Stimulated activated CD4-positive, alpha-beta T cell treated with anti-CD3 and anti-CD28 coated beads, Interleukin-15, amount 100 ng/mL, for 1 hour (primary cell): Measurements from ENCODE around the gene REL.
"Not testable (repeated sequence)": the region's sequence is repeated elsewhere in the genome, so short reads cannot be mapped to it uniquely, and the experiment has no call there.

Experiments
- DNase-seq, 2 donors: peaks; one replicate each; pipeline ENCODE4 v3.0.0-alpha.2; 2020; ENCODE audit warnings: low read depth in 1 of 2, low spot score in 1 of 2

Gene REL

GRCh38 chr2:60925994-60926740, 44.8 kb downstream of the REL start:
- DNase-seq, result no peak

DNA sequence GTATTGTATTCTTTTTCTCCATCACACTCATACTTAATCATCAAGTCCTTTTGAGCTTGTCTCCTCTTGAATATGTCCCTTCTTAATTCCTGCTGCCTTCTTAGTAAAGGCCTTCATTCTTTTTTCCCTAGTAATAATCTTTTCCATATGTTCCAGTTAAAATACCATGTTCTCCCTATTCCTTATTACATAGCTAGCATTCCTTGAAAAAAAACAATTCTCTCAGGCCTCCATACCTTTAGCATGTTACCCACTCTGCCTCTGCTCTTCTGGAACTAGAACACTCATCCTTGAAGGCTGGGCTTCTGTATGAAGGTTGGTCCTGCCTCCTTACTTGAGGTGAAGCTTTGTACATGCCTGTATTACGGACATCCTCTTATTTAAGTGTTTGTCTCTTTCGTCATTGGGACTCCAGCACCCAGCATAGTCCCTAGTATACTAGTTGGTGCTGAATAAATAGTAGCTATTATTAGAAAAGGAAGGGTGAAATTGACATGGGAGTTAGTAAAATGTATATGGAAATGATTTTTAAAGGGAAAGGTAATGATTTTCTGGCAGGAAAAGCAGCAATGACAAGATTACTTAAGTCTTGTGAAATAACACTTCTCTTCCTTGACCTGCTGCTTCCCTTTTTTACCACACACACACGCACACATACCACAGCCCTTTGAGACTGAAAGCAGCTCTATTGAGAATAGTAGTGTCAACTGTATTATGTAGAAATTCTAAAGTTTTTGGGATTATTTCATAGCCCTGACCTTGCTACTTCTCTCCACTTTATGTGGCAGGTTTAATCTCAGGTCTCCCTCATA, 45.6 kb downstream of the REL start:
- no peak for DNase-seq

GRCh38 chr2:60932061-60932460, 50.7 kb downstream of the REL start:
- DNase-seq, result not testable (repeated sequence)

- no peak for DNase-seq
These were observed 51.6 kb downstream of the REL start for GRCh38 chr2:60932954-60933353.

- no peak for DNase-seq
These were observed 52.9 kb downstream of the REL start for GRCh38 chr2:60934165-60934722.

DNA sequence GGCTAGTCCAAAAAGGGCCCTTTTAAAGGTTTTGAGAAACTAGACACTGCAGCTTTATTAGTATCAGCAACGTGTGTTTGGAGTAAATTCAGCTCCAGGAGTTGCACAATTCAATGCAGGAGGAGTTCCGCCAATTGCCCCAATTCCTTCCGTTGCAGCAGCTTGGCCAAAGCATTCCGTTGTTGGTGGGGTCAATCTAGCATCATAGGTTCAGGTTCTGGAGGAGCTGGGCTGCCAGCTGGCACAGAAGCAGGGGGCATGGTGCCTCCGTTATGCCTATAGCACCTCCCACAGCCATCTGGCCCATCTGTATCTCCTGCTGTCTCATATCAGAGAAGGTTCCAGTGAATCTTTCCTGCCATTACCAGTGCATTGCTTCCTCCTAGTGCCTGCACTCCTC, 55.4 kb downstream of the REL start:
- DNase-seq, result no peak

- no peak for DNase-seq
These were observed 56.9 kb downstream of the REL start for GRCh38 chr2:60938301-60938700.

DNA sequence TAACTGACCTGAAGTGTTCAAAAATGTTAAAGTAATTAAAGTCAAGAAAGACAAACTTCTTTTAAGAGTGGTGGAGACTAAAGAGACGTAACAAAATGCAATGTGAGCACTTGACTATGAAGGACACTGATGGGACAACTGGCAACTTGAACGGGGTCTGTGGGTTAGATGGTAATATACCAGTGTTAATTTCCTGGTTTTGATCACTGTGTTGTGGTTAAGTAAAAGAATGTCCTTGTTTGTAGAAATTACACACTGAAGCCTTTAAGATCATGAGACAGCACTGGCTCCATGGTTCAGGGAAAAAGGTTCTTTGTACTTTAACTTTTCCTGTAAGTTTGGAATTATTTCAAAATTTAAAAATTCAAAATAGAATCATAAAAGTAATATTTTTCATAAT, 58.2 kb downstream of the REL start:
- DNase-seq, result no peak

- DNase-seq, result no peak
These were observed 64.0 kb downstream of the REL start for GRCh38 chr2:60945341-60945740.

- no peak for DNase-seq
These were observed 65.7 kb downstream of the REL start for GRCh38 chr2:60947056-60947455.

DNA sequence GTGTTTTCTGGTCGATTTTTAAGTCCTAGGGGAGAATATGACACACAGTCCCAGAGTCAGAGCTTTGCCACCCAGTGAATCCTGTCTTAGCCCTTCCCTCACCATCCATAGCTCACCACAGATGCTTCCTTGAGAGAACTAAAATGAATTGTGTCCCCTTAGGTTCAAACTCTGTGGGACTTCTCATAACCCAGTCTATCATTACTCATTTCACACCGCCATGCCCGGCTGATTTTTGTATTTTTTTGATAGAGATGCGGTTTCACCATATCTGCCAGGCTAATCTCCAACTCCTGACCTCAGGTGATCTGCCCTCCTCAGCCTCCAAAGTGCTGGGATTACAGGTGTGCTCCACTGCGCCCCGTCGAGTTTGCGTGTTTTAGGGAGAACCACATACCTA, 66.8 kb downstream of the REL start:
- no peak for DNase-seq

DNA sequence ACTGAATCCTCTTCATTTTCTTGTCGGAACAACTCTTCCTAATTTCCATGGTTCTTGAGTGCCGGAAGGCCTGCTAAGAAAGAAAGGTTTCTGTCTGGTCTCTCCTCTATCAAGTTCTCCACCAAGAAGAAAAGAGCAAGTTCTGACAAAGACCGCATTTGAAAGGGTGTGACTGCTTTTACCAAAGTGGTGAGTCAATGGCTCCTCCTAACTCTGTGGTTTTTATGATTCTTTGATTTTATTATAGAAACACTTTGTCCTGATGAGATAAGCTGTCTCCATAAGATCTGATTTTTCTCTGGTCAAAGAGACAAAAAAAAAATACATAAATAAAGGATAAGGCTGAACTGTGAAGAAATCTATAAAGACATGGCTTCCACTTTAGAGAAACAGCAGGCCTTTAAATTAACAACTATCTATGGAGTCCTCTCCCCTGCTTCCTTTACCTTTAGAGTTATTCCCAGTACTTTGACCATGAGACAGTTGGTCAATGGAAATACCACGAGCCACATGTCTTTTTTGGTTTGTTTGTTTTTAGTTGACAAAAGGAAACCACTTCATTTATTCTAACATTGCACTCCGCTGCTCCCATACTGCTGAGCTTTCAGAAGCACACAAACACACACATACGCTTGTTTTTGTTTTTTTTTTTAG, 67.7 kb downstream of the REL start:
- DNase-seq, result no peak

DNA sequence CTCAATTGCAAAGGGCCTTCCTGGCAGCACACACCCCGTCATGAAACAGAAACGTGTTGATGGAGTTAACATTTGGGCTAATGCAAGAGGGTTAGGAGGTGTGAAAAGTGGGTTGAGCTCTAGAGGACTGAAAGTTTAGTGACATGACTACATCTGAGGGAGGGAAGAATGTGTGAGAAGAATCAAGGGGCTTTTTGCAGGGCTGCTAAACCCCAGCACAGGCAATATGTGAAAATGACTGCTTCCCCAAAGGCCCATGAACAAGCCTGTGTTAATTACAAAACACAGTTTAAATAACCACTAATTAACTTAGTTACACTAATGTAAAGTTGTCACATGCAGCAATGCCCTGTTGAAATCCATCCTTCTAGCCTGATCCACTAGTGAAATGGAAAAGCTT, 72.8 kb downstream of the REL start:
- no peak for DNase-seq

DNA sequence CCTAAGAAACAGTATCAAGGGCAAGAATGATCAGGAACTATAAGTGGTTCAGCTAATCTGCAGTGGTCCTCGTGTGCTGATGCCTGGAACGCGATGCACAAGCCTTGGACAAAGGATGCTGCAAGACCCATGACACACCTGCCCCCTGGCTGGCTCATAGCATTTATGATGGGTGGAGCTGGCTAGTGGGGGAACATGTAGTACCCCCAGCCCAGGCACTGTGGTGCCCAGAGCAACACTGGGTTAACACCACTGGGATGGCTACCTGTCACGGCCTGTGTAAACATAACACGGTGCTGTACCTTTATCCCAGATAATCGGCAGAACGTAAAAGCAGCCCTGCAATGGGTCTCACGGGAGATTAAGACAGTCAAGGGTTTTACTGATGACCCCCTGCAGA, 75.8 kb downstream of the REL start:
- no peak for DNase-seq

GRCh38 chr2:60957643-60958042, 76.3 kb downstream of the REL start:
- DNase-seq, result no peak

DNA sequence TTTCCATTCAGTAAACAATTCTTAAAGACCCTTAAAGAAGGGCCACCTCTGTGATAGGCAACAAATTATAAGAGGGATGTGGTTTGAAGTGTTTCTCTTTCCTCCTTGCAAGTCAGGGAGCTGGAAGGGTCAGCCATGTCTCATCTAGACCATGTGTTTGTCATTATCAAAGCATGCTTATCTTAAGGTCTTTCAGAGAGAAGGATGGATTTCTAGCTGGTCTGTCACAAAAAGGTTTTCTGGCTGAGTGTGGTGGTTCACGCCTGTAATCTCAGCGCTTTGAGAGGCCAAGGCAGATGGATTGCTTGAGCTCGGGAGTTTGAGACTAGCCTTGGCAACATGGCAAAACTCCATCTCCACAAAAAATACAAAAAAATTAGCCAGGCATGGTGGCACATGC, 77.0 kb downstream of the REL start:
- no peak for DNase-seq

- DNase-seq, result no peak
These were observed 77.4 kb downstream of the REL start for GRCh38 chr2:60958800-60959199.

- DNase-seq, result no peak
These were observed 78.1 kb downstream of the REL start for GRCh38 chr2:60959501-60959900.

DNA sequence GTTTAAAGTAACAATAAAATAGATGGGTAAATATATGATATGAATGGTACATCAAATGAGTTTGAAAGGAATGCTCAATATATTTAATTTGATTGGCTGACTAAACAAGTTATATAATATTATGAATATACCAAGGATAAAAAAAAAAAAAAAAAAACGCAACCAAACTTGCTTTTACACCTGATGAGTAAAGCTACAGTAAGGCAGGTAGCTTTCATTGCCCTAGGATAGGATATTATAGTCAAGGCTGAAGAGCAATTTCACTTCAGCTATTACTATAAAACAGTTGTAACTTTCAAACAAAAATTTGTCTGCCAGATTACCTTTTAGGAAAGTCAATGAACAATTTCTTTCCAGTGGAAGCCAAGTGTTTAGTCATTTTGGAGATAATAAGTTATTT, 79.3 kb downstream of the REL start:
- DNase-seq, result no peak

DNA sequence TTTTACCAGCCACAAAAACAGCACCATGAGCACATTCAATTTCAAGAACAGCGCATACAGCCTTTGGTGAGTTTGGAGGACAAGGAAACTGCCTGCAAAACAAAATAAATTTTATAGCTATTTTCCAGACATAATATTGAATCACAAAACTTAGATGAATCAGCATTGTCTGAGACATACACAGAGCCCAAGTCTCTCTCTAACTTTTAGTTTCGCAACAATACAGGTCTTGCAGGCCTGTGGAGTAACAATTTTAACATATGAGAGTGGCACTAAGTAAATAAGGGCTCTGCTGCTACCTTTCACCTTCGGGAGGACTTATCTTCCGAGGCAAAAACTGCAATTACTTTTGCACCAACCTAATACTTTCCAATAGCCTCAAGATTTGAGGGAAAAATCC, 80.1 kb downstream of the REL start:
- no peak for DNase-seq

DNA sequence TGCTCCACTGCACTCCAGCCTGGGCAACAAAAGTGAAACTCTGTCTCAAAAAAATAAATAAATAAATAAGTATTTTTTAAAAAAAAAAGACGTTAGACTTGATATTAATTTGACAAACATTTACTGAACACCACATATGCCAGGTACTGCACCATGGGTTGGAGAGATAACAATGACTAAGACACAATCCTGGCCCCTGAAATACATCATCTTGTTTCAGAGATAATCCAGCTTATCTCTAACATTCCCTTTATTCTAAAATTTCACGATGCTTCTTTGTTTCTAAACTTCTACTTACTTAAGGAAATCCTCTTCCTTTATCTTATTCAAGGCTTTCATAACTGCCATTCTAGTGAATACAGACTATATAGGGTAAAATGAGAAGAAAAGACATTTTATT, 81.2 kb downstream of the REL start:
- DNase-seq, result no peak

- DNase-seq, result no peak
These were observed 81.8 kb downstream of the REL start for GRCh38 chr2:60963190-60963589.
